GM21737 (cell line): ENCODE data around the gene MYT1.
"Not testable (repeated sequence)": the region's sequence is repeated elsewhere in the genome, so short reads cannot be mapped to it uniquely, and the experiment has no call there.

Experiments used
- ATAC-seq: cut with Tn5 transposase; IDR thresholded peaks from one replicate; pipeline ENCODE4 v1.9.1; 2021; ENCODE audit warnings: mild to moderate bottlenecking, moderate library complexity; ENCODE audit not compliant: unreplicated experiment

The MYT1 gene

GRCh38 chr20:64228086-64228653 lies 63.9 kb downstream of the MYT1 start:
- ATAC-seq: no peak

- ATAC-seq: no peak
These were observed 64.7 kb downstream of the MYT1 start for GRCh38 chr20:64228751-64229506.

- no peak for ATAC-seq
These were observed 65.3 kb downstream of the MYT1 start for GRCh38 chr20:64229507-64230061.

- ATAC-seq: no peak
These were observed 66.4 kb downstream of the MYT1 start for GRCh38 chr20:64230461-64231145.

- no peak for ATAC-seq
These were observed 67.6 kb downstream of the MYT1 start for GRCh38 chr20:64231621-64232550.

GRCh38 chr20:64232794-64233193 lies 68.5 kb downstream of the MYT1 start:
- ATAC-seq: no peak

GRCh38 chr20:64233725-64234124 lies 69.5 kb downstream of the MYT1 start:
- ATAC-seq: no peak

GRCh38 chr20:64234291-64234791 lies 70.1 kb downstream of the MYT1 start:
- ATAC-seq: no peak

- ATAC-seq: not testable (repeated sequence)
These were observed 70.8 kb downstream of the MYT1 start for GRCh38 chr20:64234921-64235565.

- ATAC-seq: no peak
These were observed 72.2 kb downstream of the MYT1 start for GRCh38 chr20:64236137-64237088.

GRCh38 chr20:64237316-64237715 lies 73.1 kb downstream of the MYT1 start:
- ATAC-seq: no peak

- no peak for ATAC-seq
These were observed 74.0 kb downstream of the MYT1 start for GRCh38 chr20:64238115-64238825.

- ATAC-seq: no peak
These were observed 74.7 kb downstream of the MYT1 start for GRCh38 chr20:64238851-64239387.

- ATAC-seq: no peak
These were observed 75.4 kb downstream of the MYT1 start for GRCh38 chr20:64239449-64240242.

GRCh38 chr20:64240243-64241015 lies 76.2 kb downstream of the MYT1 start:
- no peak for ATAC-seq

- ATAC-seq: no peak
These were observed 76.8 kb downstream of the MYT1 start for GRCh38 chr20:64241061-64241460.
